ENCODE results near the gene CEP57L1.

CEP57L1 gene

DNA sequence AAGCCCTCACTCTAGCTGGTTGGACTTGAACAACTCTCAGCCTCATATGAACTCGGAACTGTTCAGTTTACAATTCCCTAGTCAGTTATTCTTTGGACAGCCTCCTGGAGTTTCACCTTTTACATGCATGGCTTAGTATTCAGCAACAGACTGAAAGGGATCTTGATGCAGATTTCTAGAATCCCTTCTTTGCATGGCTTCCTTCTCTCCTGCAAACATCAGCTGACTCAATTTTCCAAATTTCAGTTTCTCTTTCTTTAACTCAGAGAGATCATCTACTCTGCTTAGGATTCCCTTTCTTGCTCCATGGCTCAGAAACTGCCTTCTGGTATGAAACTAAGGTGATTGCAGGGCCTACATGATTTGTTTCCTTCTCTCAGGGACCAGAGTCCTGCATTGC, 99.6 kb downstream of the CEP57L1 start:
- no peak overlapping the region for H2AFZ ChIP-seq (ENCODE audit: low read depth)
- no peak overlapping the region for H3K27ac ChIP-seq
- no peak overlapping the region for H3K4me2 ChIP-seq
- no peak overlapping the region for H3K9ac ChIP-seq
- TF ChIP-seq, protein P1, sequence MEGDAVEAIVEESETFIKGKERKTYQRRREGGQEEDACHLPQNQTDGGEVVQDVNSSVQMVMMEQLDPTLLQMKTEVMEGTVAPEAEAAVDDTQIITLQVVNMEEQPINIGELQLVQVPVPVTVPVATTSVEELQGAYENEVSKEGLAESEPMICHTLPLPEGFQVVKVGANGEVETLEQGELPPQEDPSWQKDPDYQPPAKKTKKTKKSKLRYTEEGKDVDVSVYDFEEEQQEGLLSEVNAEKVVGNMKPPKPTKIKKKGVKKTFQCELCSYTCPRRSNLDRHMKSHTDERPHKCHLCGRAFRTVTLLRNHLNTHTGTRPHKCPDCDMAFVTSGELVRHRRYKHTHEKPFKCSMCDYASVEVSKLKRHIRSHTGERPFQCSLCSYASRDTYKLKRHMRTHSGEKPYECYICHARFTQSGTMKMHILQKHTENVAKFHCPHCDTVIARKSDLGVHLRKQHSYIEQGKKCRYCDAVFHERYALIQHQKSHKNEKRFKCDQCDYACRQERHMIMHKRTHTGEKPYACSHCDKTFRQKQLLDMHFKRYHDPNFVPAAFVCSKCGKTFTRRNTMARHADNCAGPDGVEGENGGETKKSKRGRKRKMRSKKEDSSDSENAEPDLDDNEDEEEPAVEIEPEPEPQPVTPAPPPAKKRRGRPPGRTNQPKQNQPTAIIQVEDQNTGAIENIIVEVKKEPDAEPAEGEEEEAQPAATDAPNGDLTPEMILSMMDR (conservative IDR thresholded peaks at IDR 0.05; ENCODE audit: low read depth, low read length): no peak
- no peaks in the 10 kb centered on the region for H3K36me3 ChIP-seq (ENCODE audit: insufficient read depth)
- no peaks in the 10 kb centered on the region for H4K20me1 ChIP-seq (ENCODE audit: insufficient read depth)
- H3K4me1 ChIP-seq (ENCODE audit: low read depth, poor library complexity, severe bottlenecking): no peaks in the 10 kb centered on the region
- H3K27me3 ChIP-seq (ENCODE audit: insufficient read depth, low read depth): no peaks in the 10 kb centered on the region
- H3K4me3 ChIP-seq (IDR thresholded peaks at IDR 0.05; ENCODE audit: insufficient read depth, low read depth, low read length): no peak overlapping the region
- H3K79me2 ChIP-seq (ENCODE audit: insufficient read depth, low read depth): no peaks in the 10 kb centered on the region

DNA sequence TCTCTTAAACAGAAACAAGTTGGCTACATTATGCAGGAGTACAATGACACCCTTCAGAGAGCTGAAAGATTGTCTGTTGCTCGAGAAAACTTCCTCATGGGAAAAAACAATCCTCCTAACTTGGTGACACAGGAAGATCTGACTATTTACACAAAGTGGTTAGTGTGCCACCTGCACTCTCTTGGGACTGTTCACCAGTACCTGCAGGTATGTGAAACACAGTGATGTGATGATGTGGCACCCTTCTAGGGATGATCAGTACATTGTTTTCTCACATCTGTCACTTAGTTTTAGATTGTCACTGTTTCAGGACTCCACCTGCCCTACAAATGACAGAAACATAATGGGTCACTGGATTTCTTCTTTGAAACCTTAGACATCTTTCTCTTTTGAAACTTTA, 101.8 kb downstream of the CEP57L1 start:
- no peak overlapping the region for H2AFZ ChIP-seq (ENCODE audit: low read depth)
- H4K20me1 ChIP-seq (ENCODE audit: insufficient read depth): no peaks in the 10 kb centered on the region
- H3K4me1 ChIP-seq (ENCODE audit: low read depth, poor library complexity, severe bottlenecking): no peaks in the 10 kb centered on the region
- H3K36me3 ChIP-seq (ENCODE audit: insufficient read depth): no peaks in the 10 kb centered on the region
- no peak overlapping the region for H3K27ac ChIP-seq
- no peak overlapping the region for H3K4me2 ChIP-seq
- no peaks in the 10 kb centered on the region for H3K79me2 ChIP-seq (ENCODE audit: insufficient read depth, low read depth)
- TF ChIP-seq, protein P1 (conservative IDR thresholded peaks at IDR 0.05; ENCODE audit: low read depth, low read length): no peak
- no peak overlapping the region for H3K9ac ChIP-seq
- H3K4me3 ChIP-seq (IDR thresholded peaks at IDR 0.05; ENCODE audit: insufficient read depth, low read depth, low read length): no peak overlapping the region
- no peaks in the 10 kb centered on the region for H3K27me3 ChIP-seq (ENCODE audit: insufficient read depth, low read depth)

DNA sequence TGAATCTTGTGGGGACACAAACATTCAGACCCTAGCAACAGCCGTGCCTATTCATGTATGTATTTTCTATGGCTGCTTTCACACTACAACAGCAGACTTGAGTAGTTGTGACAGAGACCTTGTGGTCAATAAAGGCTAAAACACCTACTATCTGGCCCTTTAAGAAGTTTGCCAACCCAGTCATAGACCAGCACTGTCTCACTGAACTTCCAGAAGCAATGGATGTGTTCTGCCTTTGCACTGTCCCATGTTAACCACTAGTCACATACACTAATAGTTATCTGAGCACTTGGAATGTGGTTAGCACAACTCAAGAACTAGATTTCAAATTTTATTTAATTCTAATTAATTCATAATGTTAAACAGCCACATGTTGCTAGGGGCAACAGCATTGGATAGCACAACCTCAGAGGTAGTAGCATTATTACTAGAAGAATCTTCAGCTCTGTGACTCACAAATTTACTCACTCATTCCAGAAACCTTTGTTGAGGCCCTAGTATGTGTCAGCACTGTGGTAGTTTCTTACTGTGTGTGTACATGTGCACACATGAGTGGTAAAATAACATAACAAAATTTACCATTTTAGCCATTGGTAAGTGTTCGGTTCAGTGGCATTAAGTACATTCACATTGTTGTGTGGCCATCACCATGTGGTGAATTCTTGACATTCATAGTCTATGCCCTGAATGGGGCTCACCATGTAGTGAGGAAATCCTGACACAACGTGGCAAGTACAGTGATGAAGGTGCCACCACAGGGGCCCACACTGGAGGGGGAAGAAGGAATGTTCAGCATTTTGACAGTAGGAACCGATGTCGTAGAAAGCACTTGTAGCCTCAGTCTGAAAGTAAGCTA, 107.3 kb downstream of the CEP57L1 start:
- TF ChIP-seq, protein P1 (conservative IDR thresholded peaks at IDR 0.05; ENCODE audit: low read depth, low read length): no peak
- Histone ChIP-seq H3K4me1 (ENCODE audit: low read depth, poor library complexity, severe bottlenecking) (no peaks in the 10 kb centered on the region), H4K20me1 (ENCODE audit: insufficient read depth) (no peaks in the 10 kb centered on the region), H3K4me2 (no peak overlapping the region), H2AFZ (ENCODE audit: low read depth) (no peak overlapping the region), H3K36me3 (ENCODE audit: insufficient read depth) (no peaks in the 10 kb centered on the region), H3K27ac (no peak overlapping the region), H3K9ac (no peak overlapping the region), H3K79me2 (ENCODE audit: insufficient read depth, low read depth) (no peaks in the 10 kb centered on the region), H3K4me3 (IDR thresholded peaks at IDR 0.05; ENCODE audit: insufficient read depth, low read depth, low read length) (no peak overlapping the region), H3K27me3 (ENCODE audit: insufficient read depth, low read depth) (no peaks in the 10 kb centered on the region)

DNA sequence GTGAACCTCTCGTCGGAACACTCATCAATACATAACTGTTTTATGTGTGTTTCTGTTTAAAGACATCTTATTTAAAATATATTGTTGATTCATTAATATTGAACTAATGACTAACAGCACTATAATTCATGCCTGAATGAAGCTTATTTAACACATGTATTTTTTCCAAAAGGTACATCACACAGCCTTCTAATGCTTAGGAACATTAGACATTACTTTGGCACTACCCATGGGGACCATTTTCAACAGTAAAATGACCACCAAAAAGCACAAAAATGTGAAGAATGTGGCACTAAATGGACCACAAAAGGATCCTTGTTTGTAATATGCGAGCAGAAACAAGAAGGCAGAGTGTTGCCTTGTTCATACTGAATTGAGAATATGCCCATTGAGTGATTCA, 109.2 kb downstream of the CEP57L1 start:
- TF ChIP-seq, protein P1 (conservative IDR thresholded peaks at IDR 0.05; ENCODE audit: low read depth, low read length): no peak
- Histone ChIP-seq H3K4me2 (no peak overlapping the region), H3K4me3 (IDR thresholded peaks at IDR 0.05; ENCODE audit: insufficient read depth, low read depth, low read length) (no peak overlapping the region), H3K79me2 (ENCODE audit: insufficient read depth, low read depth) (no peaks in the 10 kb centered on the region), H3K4me1 (ENCODE audit: low read depth, poor library complexity, severe bottlenecking) (no peaks in the 10 kb centered on the region), H3K27ac (no peak overlapping the region), H4K20me1 (ENCODE audit: insufficient read depth) (no peaks in the 10 kb centered on the region), H3K9ac (no peak overlapping the region), H3K27me3 (ENCODE audit: insufficient read depth, low read depth) (no peaks in the 10 kb centered on the region), H3K36me3 (ENCODE audit: insufficient read depth) (no peaks in the 10 kb centered on the region), H2AFZ (ENCODE audit: low read depth) (no peak overlapping the region)

Data from KMS-11 (cell line).